ENCODE results near the gene SPA17.

SPA17 gene

GRCh38 chr11:124661553-124661952 lies 12.2 kb upstream of the SPA17 start:
- DNase-seq (ENCODE audit: extremely low read depth in 1 of 2, low read depth in 1 of 2) = no peak

- no peak for DNase-seq (ENCODE audit: extremely low read depth in 1 of 2, low read depth in 1 of 2)
Measured at GRCh38 chr11:124662106-124662505, 11.6 kb upstream of the SPA17 start.

- DNase-seq (ENCODE audit: extremely low read depth in 1 of 2, low read depth in 1 of 2) = no peak
Measured at GRCh38 chr11:124663861-124664260, 9.8 kb upstream of the SPA17 start.

- no peak for DNase-seq (ENCODE audit: extremely low read depth in 1 of 2, low read depth in 1 of 2)
Measured at GRCh38 chr11:124667601-124668000, 6.1 kb upstream of the SPA17 start.

- no peak for DNase-seq (ENCODE audit: extremely low read depth in 1 of 2, low read depth in 1 of 2)
Measured at GRCh38 chr11:124669193-124669592, 4.5 kb upstream of the SPA17 start.

GRCh38 chr11:124670732-124671131 lies 3.0 kb upstream of the SPA17 start:
- no peak for DNase-seq (ENCODE audit: extremely low read depth in 1 of 2, low read depth in 1 of 2)

- DNase-seq (ENCODE audit: extremely low read depth in 1 of 2, low read depth in 1 of 2) = no peak
Measured at GRCh38 chr11:124672536-124673215, 1.0 kb upstream of the SPA17 start.

- no peak for DNase-seq (ENCODE audit: extremely low read depth in 1 of 2, low read depth in 1 of 2)
Measured at GRCh38 chr11:124674168-124674517, 439 bp downstream of the SPA17 start.

GRCh38 chr11:124674571-124674970 lies 867 bp downstream of the SPA17 start:
- no peak for DNase-seq (ENCODE audit: extremely low read depth in 1 of 2, low read depth in 1 of 2)

GRCh38 chr11:124676386-124676785 lies 2.7 kb downstream of the SPA17 start:
- DNase-seq (ENCODE audit: extremely low read depth in 1 of 2, low read depth in 1 of 2) = no peak

- DNase-seq (ENCODE audit: extremely low read depth in 1 of 2, low read depth in 1 of 2) = no peak
Measured at GRCh38 chr11:124678416-124678815, 4.7 kb downstream of the SPA17 start.

- DNase-seq (ENCODE audit: extremely low read depth in 1 of 2, low read depth in 1 of 2) = no peak
Measured at GRCh38 chr11:124681421-124681820, 7.7 kb downstream of the SPA17 start.

GRCh38 chr11:124682443-124682842 lies 8.7 kb downstream of the SPA17 start:
- DNase-seq (ENCODE audit: extremely low read depth in 1 of 2, low read depth in 1 of 2) = no peak

GRCh38 chr11:124693142-124693541 lies 19.4 kb downstream of the SPA17 start:
- DNase-seq (ENCODE audit: extremely low read depth in 1 of 2, low read depth in 1 of 2) = no peak

- DNase-seq (ENCODE audit: extremely low read depth in 1 of 2, low read depth in 1 of 2) = no peak
Measured at GRCh38 chr11:124699547-124699946, 25.8 kb downstream of the SPA17 start.

- DNase-seq (ENCODE audit: extremely low read depth in 1 of 2, low read depth in 1 of 2) = no peak
Measured at GRCh38 chr11:124700028-124700427, 26.3 kb downstream of the SPA17 start.

GRCh38 chr11:124707829-124708228 lies 34.1 kb downstream of the SPA17 start:
- DNase-seq (ENCODE audit: extremely low read depth in 1 of 2, low read depth in 1 of 2) = no peak

- DNase-seq (ENCODE audit: extremely low read depth in 1 of 2, low read depth in 1 of 2) = no peak
Measured at GRCh38 chr11:124712392-124712791, 38.7 kb downstream of the SPA17 start.

- DNase-seq (ENCODE audit: extremely low read depth in 1 of 2, low read depth in 1 of 2) = no peak
Measured at GRCh38 chr11:124716591-124716990, 42.9 kb downstream of the SPA17 start.

- no peak for DNase-seq (ENCODE audit: extremely low read depth in 1 of 2, low read depth in 1 of 2)
Measured at GRCh38 chr11:124717421-124717785, 43.7 kb downstream of the SPA17 start.

- no peak for DNase-seq (ENCODE audit: extremely low read depth in 1 of 2, low read depth in 1 of 2)
Measured at GRCh38 chr11:124717786-124718651, 44.3 kb downstream of the SPA17 start.

GRCh38 chr11:124718801-124719200 lies 45.1 kb downstream of the SPA17 start:
- DNase-seq (ENCODE audit: extremely low read depth in 1 of 2, low read depth in 1 of 2) = no peak

All from activated CD8-positive, alpha-beta memory T cell treated with anti-CD3 and anti-CD28 coated beads for 1 hour (primary cell).